ENCODE results near the gene MGAT1.

GRCh38 chr5:180785121-180785781 is 17.4 kb downstream of the MGAT1 start:
- TF ChIP-seq CTCF (IDR thresholded peaks at IDR 0.05; ENCODE audit: low read depth, low read length) (no peak), EZH2phosphoT487 (IDR thresholded peaks at IDR 0.05; ENCODE audit: low read depth) (no peak)

Data from OCI-LY3 (cell line).